Psoas muscle (tissue), 8 donors: ENCODE data around the gene PHLPP1. TPM values are rescaled to one million over a fixed set of nuclear protein-coding genes. Genes with fewer than 3 reads are reported as not detected.

ENCODE experiments used
- ATAC-seq, 4 donors: fragments of 200-7000 bp; cut with Tn5 transposase; one replicate each; pipeline ENCODE4 v1.9.1; 2020; ENCODE audit warnings: moderate library complexity in 3 of 4, mild to moderate bottlenecking in 2 of 4
- DNase-seq, 2 donors: peaks; one replicate each; pipeline ENCODE4 v3.0.0-alpha.2; 2020
- H3K27ac ChIP-seq: fragments of 200-600 bp; one replicate; pipeline ENCODE4 v1.8.0; 2022
- H3K27me3 ChIP-seq, 3 donors: fragments of 200-600 bp in 1 of 3; one replicate each; pipeline versions ENCODE4 v1.6.1 to v1.8.0; 2013 to 2022; ENCODE audit warnings: low read length in 2 of 3, mild to moderate bottlenecking in 2 of 3, moderate library complexity in 1 of 3; ENCODE audit not compliant: insufficient read depth in 3 of 3
- H3K36me3 ChIP-seq, 2 donors: fragments of 200-600 bp in 1 of 2; one replicate each; pipeline versions ENCODE4 v1.6.1 to v1.8.0; 2013 to 2022; ENCODE audit warnings: low read depth in 1 of 2, mild to moderate bottlenecking in 1 of 2, moderate library complexity in 1 of 2; ENCODE audit not compliant: insufficient read depth in 1 of 2
- H3K4me1 ChIP-seq: fragments of 200-600 bp; one replicate; pipeline ENCODE4 v1.8.0; 2022
- H3K4me3 ChIP-seq: fragments of 200-600 bp; one replicate; pipeline ENCODE4 v1.8.0; 2022; ENCODE audit warnings: mild to moderate bottlenecking
- H3K9me3 ChIP-seq: fragments of 200-600 bp; one replicate; pipeline ENCODE4 v1.8.0; 2022
- WGBS, 3 donors: extraction: QIAGEN DNeasy Blood & Tissue Kit; methylation state at CpG; one replicate each; pipeline versions ENCODE4 v1.1.6 to v1.1.7; 2013; 5-methylcytosine and 5-hydroxymethylcytosine counted together
- intact Hi-C, 2 donors: fragments of 100-400 bp; cut with DNase I; formaldehyde crosslinking; loops; one replicate each; pipeline versions ENCODE4 v1.11.0 to v1.14.2; 2022
- polyA plus RNA-seq, 3 donors: library from polyadenylated mRNA; stranded (reverse); fragments of 200-250 nt; gene quantifications; one replicate each; pipeline ENCODE4 v1.2.3, GENCODE V29; 2013
- total RNA-seq, 4 donors: library from RNA; stranded (reverse); fragmentation: NEBNext Ultra II Directional in 2 of 4; extraction: Animal tissue kit (Norgen Biotek cat#: 25700) in 2 of 4; gene quantifications; one replicate each; pipeline versions ENCODE4 v1.2.1 to v1.2.4, GENCODE V29; 2021 to 2023
- TF ChIP-seq, protein P1 (sequence below): fragments of 200-600 bp; IDR thresholded peaks from one replicate; pipeline ENCODE4 v1.8.0; 2022; ENCODE audit warnings: antibody characterized with exemption
- donor health status: healthy with polysubstance abuse.
- donor health status: DM: no; HTN: no; CAD: no; lungs with moderate emphysema.
- donor health status: Bipolar disorder and iron deficiency.
- donor health status: healthy.
- donor health status: DM: yes; HTN: yes; CAD: no.
- donor health status: DM: no; HTN: no; CAD: no.
- donor health status: DM: no; HTN: no; CAD: no.
- donor health status: DM: yes; HTN: yes; CAD: no.

PHLPP1 gene
- total and polyA plus RNA-seq, 7 donors = 0.79 to 6.4 (median 3.5) TPM

DNA sequence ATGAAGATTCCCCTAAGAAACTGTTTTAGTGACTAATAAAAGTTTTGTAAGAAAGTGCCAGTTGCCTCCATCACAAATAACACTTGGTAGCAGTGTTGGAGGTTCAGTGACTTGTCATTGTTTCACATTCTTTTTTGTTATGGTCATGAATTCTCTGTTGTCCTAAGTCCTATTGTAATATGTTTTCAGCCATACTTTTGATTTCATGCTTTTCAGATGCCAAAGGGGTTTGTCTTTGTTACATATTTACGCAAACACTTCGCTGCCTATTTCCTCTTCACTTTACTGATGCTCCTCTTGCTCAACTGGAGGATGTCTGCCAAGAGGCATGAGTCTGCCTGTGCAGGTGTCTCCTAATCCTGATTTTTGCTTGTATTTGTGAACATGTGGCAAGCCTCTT lies 66.6 kb downstream of the PHLPP1 start:
- peaks cover 12% of the 10 kb centered on the region for H3K4me1 ChIP-seq
- intact Hi-C loops = no loop called here
- H3K27me3 ChIP-seq = no peaks in the 10 kb centered on the region
- H3K27ac ChIP-seq = peak overlapping the region; percentile 17
- TF ChIP-seq, protein P1, sequence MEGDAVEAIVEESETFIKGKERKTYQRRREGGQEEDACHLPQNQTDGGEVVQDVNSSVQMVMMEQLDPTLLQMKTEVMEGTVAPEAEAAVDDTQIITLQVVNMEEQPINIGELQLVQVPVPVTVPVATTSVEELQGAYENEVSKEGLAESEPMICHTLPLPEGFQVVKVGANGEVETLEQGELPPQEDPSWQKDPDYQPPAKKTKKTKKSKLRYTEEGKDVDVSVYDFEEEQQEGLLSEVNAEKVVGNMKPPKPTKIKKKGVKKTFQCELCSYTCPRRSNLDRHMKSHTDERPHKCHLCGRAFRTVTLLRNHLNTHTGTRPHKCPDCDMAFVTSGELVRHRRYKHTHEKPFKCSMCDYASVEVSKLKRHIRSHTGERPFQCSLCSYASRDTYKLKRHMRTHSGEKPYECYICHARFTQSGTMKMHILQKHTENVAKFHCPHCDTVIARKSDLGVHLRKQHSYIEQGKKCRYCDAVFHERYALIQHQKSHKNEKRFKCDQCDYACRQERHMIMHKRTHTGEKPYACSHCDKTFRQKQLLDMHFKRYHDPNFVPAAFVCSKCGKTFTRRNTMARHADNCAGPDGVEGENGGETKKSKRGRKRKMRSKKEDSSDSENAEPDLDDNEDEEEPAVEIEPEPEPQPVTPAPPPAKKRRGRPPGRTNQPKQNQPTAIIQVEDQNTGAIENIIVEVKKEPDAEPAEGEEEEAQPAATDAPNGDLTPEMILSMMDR = no peak
- H3K36me3 ChIP-seq = no peaks in the 10 kb centered on the region
- WGBS, 3 donors = 48 to 71% (median 64%) methylated on average over 2 of the region's 2 CpGs
- DNase-seq (peak; percentile 23 to 55), ATAC-seq (peak in 3 of 4 donors; percentile 32 to 67 (median 51))
- H3K9me3 ChIP-seq = no peaks in the 10 kb centered on the region
- H3K4me3 ChIP-seq = no peak overlapping the region

DNA sequence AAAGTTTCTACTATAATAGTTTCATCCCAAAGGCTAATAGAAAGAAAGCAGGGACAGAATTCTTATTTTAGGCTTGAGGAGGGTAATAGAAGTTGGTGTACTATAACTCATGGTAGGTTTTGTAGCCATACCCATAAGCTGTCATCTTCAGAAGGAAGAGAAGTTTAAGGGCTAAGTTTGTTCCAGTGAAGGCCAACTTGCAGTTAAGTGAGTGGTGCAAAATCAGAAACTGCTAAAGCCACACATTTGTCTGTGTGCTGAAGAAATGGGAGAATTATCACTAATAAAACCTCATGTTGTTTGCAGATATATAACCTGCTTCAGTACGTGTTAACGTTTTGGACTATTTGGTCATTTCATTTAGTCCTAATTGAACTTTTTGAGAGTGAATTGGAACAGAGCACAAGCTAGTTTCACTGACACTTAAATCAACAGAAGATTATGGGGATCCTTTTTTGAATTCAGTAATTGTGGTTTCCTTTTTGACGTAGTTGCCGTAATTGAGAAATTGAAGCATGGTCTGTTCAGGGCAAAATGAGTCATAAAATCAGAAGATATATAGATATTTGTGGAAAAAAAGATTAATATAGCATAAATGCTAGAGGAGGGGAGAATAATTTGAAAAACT lies 69.1 kb downstream of the PHLPP1 start:
- DNase-seq = no peak
- WGBS, 3 donors = 69 to 84% (median 71%) methylated on average over 4 of the region's 4 CpGs
- H3K4me3 ChIP-seq = no peak overlapping the region
- no peaks in the 10 kb centered on the region for H3K36me3 ChIP-seq
- H3K27me3 ChIP-seq = no peaks in the 10 kb centered on the region
- no peak overlapping the region for H3K27ac ChIP-seq
- intact Hi-C loops = no loop called here
- H3K4me1 ChIP-seq = peaks cover 8% of the 10 kb centered on the region
- TF ChIP-seq, protein P1 = no peak
- no peaks in the 10 kb centered on the region for H3K9me3 ChIP-seq
- ATAC-seq = no peak

DNA sequence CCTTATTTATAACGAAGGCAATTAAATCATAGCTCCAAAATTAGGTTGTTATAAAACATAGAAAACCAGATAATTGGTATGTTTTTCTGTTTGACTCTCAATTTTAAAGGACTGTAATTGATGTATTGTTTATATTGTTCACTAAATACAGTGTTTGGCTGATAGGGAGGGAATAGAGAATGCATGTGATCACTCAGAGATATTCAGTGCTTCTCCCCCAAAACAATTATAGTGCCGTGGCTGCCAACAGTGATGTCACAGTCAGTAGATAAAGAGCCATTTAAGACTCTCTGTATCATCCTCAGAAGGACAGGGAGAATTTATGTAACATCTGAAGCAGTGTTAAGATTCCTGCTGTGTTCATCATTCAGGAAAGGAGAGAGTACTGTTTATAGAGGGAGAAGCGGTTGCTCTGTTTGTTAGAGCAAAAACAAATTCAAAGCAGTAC lies 69.6 kb downstream of the PHLPP1 start:
- Histone ChIP-seq H3K4me3 (no peak overlapping the region), H3K9me3 (no peaks in the 10 kb centered on the region), H3K36me3 (no peaks in the 10 kb centered on the region), H3K4me1 (peaks cover 8% of the 10 kb centered on the region), H3K27ac (no peak overlapping the region), H3K27me3 (no peaks in the 10 kb centered on the region)
- intact Hi-C loops = no loop called here
- 64 to 76% (median 75%) methylated on average over 3 of the region's 3 CpGs for WGBS, 3 donors
- TF ChIP-seq, protein P1 = no peak
- ATAC-seq (no peak), DNase-seq (peak in 1 of 2 donors; percentile 15)

DNA sequence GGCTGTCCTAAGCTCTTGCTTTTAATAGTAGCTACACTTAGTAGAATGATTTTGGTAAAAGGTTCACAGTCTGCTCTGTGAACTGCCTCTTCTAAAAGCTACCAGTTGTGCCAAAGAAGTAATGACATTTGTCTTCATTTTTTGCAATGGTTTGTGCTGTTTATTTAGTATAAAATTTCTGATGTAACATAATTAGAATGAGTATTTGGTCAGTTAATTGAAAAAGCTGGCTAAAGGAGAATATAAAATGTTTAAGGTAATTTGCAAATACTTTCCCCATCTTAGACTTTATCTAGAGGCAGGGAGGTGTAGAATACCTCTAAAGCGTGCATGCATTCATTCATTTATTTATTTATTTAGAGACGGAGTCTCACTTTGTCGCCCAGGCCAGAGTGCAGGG lies 71.3 kb downstream of the PHLPP1 start:
- TF ChIP-seq, protein P1 = no peak
- no peak for ATAC-seq
- Histone ChIP-seq H3K36me3 (no peaks in the 10 kb centered on the region), H3K9me3 (no peaks in the 10 kb centered on the region), H3K4me3 (no peak overlapping the region), H3K27ac (no peak overlapping the region), H3K27me3 (no peaks in the 10 kb centered on the region), H3K4me1 (peaks cover 8% of the 10 kb centered on the region)
- intact Hi-C loops = no loop called here
- DNase-seq = no peak
- 97 to 99% (median 98%) methylated on average over 3 of the region's 3 CpGs for WGBS, 3 donors

DNA sequence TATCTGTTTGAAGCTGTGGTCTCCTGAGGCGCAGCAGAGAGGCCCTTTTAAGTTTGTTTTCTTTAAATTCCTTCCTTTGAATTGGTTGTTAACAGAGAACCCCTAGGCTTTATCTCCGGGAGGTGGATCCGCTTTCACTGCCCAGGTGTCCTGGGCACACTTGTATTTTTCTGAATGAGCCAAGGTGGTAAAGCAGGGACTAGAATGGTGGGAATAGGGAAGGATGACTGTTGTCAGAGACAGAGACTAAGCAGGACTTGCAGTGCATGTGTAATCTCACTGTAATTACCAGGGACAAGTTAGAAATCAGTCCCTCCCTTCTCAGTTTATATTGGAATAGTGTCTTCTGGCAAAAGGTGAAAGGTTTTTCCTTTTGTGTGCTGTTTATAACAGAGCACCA lies 72.8 kb downstream of the PHLPP1 start:
- H3K36me3 ChIP-seq = no peaks in the 10 kb centered on the region
- WGBS, 3 donors = 96 to 98% (median 97%) methylated on average over 3 of the region's 3 CpGs
- no peak for ATAC-seq
- H3K27me3 ChIP-seq = no peaks in the 10 kb centered on the region
- H3K27ac ChIP-seq = no peak overlapping the region
- peaks cover 6% of the 10 kb centered on the region for H3K4me1 ChIP-seq
- no peaks in the 10 kb centered on the region for H3K9me3 ChIP-seq
- intact Hi-C loops = no loop called here
- H3K4me3 ChIP-seq = no peak overlapping the region
- no peak for DNase-seq
- TF ChIP-seq, protein P1 = no peak
